Body of pancreas (tissue), 4 donors: ENCODE data around the gene RAPGEF5.

Experiments
- POLR2A ChIP-seq, 3 donors: fragments of 450-650 bp; IDR thresholded peaks; one replicate each; pipeline ENCODE4 v1.6.1; 2016; ENCODE audit warnings: antibody characterized with exemption in 3 of 3, mild to moderate bottlenecking in 2 of 3
- TF ChIP-seq, protein P1 (sequence below), 7 experiments: fragments of 450-650 bp in 4 of 7; fragments of 200-600 bp in 3 of 7; sonication (generic) in 3 of 7; IDR thresholded peaks; one replicate each; pipeline ENCODE4 v1.5.1; 2016 to 2019; ENCODE audit warnings: antibody characterized with exemption in 7 of 7

DNA sequence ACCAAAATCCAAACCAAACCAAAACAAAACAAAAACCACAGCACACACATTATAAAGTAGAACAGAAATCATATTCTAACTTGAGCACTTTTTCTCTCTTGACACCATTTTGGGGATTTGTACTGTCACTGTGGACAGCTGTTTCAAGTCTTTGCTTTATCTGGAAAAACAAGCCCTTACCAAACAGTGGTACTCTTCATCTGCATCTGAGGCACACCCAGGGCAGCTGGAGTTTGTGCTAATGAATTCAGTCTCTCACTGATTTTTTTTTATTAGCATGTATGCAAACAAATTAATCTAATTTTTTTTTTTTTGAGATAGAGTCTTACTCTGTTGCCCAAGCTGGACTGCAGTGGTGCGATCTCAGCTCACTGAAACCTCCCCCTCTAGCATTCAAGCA is 171.4 kb downstream of the RAPGEF5 start:
- no peak for TF ChIP-seq POLR2A (IDR thresholded peaks at IDR 0.05)
- TF ChIP-seq, protein P1, sequence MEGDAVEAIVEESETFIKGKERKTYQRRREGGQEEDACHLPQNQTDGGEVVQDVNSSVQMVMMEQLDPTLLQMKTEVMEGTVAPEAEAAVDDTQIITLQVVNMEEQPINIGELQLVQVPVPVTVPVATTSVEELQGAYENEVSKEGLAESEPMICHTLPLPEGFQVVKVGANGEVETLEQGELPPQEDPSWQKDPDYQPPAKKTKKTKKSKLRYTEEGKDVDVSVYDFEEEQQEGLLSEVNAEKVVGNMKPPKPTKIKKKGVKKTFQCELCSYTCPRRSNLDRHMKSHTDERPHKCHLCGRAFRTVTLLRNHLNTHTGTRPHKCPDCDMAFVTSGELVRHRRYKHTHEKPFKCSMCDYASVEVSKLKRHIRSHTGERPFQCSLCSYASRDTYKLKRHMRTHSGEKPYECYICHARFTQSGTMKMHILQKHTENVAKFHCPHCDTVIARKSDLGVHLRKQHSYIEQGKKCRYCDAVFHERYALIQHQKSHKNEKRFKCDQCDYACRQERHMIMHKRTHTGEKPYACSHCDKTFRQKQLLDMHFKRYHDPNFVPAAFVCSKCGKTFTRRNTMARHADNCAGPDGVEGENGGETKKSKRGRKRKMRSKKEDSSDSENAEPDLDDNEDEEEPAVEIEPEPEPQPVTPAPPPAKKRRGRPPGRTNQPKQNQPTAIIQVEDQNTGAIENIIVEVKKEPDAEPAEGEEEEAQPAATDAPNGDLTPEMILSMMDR (IDR thresholded peaks at IDR 0.05): no peak
